Adrenal gland (tissue), 5 donors: ENCODE data around the gene CENPS.

Source experiments
- CTCF ChIP-seq, 6 experiments: fragments of 450-650 bp in 4 of 6; fragments of 200-600 bp in 2 of 6; sonication (generic) in 1 of 6; IDR thresholded peaks; 1 replicate in 5 of 6; 2 replicates in 1 of 6; pipeline versions ENCODE4 v1.5.1 to v1.8.0; 2016 to 2021; ENCODE audit warnings: antibody characterized with exemption in 6 of 6, mild to moderate bottlenecking in 2 of 6, moderate library complexity in 1 of 6
- POLR2A ChIP-seq, 2 donors: fragments of 450-650 bp; IDR thresholded peaks; one replicate each; pipeline ENCODE4 v1.6.1; 2017; ENCODE audit warnings: antibody characterized with exemption in 2 of 2, mild to moderate bottlenecking in 2 of 2, moderate library complexity in 1 of 2
- donor health status: DM: no; HTN: no; CAD: no.

DNA sequence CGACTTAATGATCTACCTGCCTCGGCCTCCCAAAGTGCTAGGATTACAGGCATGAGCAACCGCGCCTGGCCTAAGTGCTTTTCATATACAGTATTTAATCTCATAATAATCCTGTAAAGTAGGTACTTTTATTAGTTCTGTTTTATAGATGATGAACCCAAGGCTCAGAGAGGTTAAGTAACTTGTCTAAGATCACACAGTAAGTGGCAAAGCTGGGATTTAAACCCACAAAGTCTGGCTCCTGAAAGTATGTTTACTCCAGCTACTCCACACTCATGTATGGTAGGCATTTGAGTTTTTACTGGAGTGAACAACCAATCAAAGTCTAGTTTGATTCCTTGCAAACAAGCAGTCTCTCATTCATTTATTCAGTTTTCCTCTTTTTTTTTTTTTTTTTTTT lies 39.8 kb downstream of the CENPS start:
- TF ChIP-seq CTCF (IDR thresholded peaks at IDR 0.05) (no peak), POLR2A (IDR thresholded peaks at IDR 0.05) (no peak)
